PC-9 (cell line): ENCODE data around the gene ARHGEF7. TPM values are rescaled to one million over a fixed set of nuclear protein-coding genes. Genes with fewer than 3 reads are reported as not detected.

ENCODE experiments used
- BruUV-seq: library from RNA; stranded (reverse); fragments of 400-500 nt; replicated peaks from 2 replicates; lab custom pipeline; 2021; lab: Mats Ljungman, UMichigan
- CTCF ChIA-PET: fragments of 300-600 bp; sonication (Branson Sonifier 250); formaldehyde crosslinking; loops from one replicate; lab custom pipeline; 2022; ENCODE audit warnings: antibody characterized with exemption; lab: Charles Lee
- POLR2A ChIA-PET: fragments of 300-600 bp; sonication (Branson Sonifier 250); formaldehyde crosslinking; loops from one replicate; lab custom pipeline; 2022; ENCODE audit warnings: antibody characterized with exemption; ENCODE audit not compliant: unreplicated experiment; lab: Charles Lee
- DNase-seq, 2 experiments: peaks; one replicate each; pipeline versions ENCODE4 v3.0.0 to v3.0.0-alpha.2; 2015 to 2022; ENCODE audit warnings: mixed read lengths in 1 of 2
- H2AFZ ChIP-seq: fragments of 200-600 bp; sonication (generic); 2 replicates; pipeline ENCODE4 v1.8.1; 2017; ENCODE audit warnings: antibody characterized with exemption
- H3F3A ChIP-seq: fragments of 200-600 bp; sonication (generic); 2 replicates; pipeline ENCODE4 v1.8.1; 2017; ENCODE audit warnings: antibody characterized with exemption, mild to moderate bottlenecking, low read depth; ENCODE audit not compliant: insufficient read depth
- H3K27ac ChIP-seq: fragments of 200-600 bp; sonication (generic); 2 replicates; pipeline ENCODE4 v1.6.1; 2016; ENCODE audit warnings: mixed run types
- H3K27me3 ChIP-seq: fragments of 200-600 bp; sonication (generic); 2 replicates; pipeline ENCODE4 v1.6.1; 2016; ENCODE audit warnings: low read depth, mixed run types; ENCODE audit not compliant: insufficient read depth
- H3K36me3 ChIP-seq: fragments of 200-600 bp; sonication (generic); 2 replicates; pipeline ENCODE4 v1.6.1; 2016; ENCODE audit warnings: low read depth, mixed run types
- H3K4me1 ChIP-seq: fragments of 200-600 bp; sonication (generic); replicated peaks from 2 replicates; pipeline ENCODE4 v1.6.1; 2016; ENCODE audit warnings: mixed run types; ENCODE audit not compliant: insufficient read depth
- H3K4me2 ChIP-seq: fragments of 200-600 bp; sonication (generic); 2 replicates; pipeline ENCODE4 v1.6.1; 2017; ENCODE audit warnings: mixed run types
- H3K4me3 ChIP-seq: fragments of 200-600 bp; sonication (generic); 2 replicates; pipeline ENCODE4 v1.6.1; 2016; ENCODE audit warnings: mixed run types
- H3K79me2 ChIP-seq: fragments of 200-600 bp; sonication (generic); 2 replicates; pipeline ENCODE4 v1.6.1; 2017; ENCODE audit warnings: low read depth, mixed run types
- H3K9me2 ChIP-seq: fragments of 200-600 bp; sonication (generic); 2 replicates; pipeline ENCODE4 v1.8.1; 2017; ENCODE audit warnings: mild to moderate bottlenecking; ENCODE audit not compliant: insufficient read depth
- H3K9me3 ChIP-seq: fragments of 200-600 bp; sonication (generic); 2 replicates; pipeline ENCODE4 v1.8.1; 2016; ENCODE audit warnings: low read depth; ENCODE audit not compliant: insufficient read depth
- H4K20me1 ChIP-seq: fragments of 200-600 bp; sonication (generic); 2 replicates; pipeline ENCODE4 v1.8.1; 2017; ENCODE audit not compliant: insufficient read depth
- CTCF ChIP-seq: fragments of 200-600 bp; sonication (generic); conservative IDR thresholded peaks from 2 replicates; pipeline ENCODE4 v1.6.1; 2017; ENCODE audit warnings: mixed run types, antibody characterized with exemption, mild to moderate bottlenecking, moderate library complexity
- EZH2 ChIP-seq: fragments of 200-600 bp; sonication (generic); IDR thresholded peaks from 2 replicates; pipeline ENCODE4 v1.8.0; 2017; ENCODE audit warnings: antibody characterized with exemption, low read depth
- intact Hi-C: fragments of 100-400 bp; cut with micrococcal nuclease; formaldehyde crosslinking; loops from one replicate; pipeline ENCODE4 v1.10.0; 2022; ENCODE audit not compliant: unreplicated experiment
- total RNA-seq: library from RNA; stranded (reverse); gene quantifications from 2 replicates; pipeline ENCODE4 v1.2.3, GENCODE V29; 2021

Gene ARHGEF7
- total RNA-seq, 1 experiment from 2014 or later, result 37.0 TPM

- intact Hi-C loops, result no loop called here
- Histone ChIP-seq H3F3A (no peaks in the 10 kb centered on the region), H3K27me3 (no peaks in the 10 kb centered on the region), H2AFZ (no peak overlapping the region), H3K36me3 (0 out of 2 replicates have a peak, but pooled peaks cover 3% of the 10 kb centered on the region), H3K4me3 (no peak overlapping the region), H3K27ac (no peak overlapping the region), H3K4me2 (no peak overlapping the region), H3K79me2 (no peaks in the 10 kb centered on the region), H3K9me2 (no peaks in the 10 kb centered on the region), H4K20me1 (peaks cover 22% of the 10 kb centered on the region), H3K9me3 (no peaks in the 10 kb centered on the region), H3K4me1 (no peaks in the 10 kb centered on the region)
- TF ChIP-seq EZH2, result no peak
- TF ChIP-seq CTCF, result no peak
- ChIA-PET CTCF (no interaction called here), POLR2A (no interaction called here)
- BruUV-seq, result no TSS peak
- no peak for DNase-seq
These were observed 115.3 kb downstream of the ARHGEF7 start for GRCh38 chr13:111230385-111230930.

DNA sequence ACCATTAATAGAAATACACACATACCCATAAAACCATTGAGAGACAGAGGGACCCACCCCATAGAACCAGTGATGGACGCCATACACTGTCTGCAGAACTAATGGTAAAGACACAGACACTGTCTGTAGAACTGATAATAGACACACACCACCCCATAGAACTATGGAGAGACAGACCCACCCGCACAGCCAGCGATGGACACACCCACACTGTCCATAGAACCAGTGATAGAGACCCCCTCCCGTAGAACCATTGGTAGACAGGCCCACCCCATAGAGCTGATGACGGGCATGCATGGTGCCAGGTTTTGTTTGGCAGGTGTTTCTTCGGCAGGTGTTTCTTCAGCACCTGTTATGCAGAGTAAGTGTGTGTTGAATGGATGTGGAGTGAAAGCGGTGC, 117.1 kb downstream of the ARHGEF7 start:
- Histone ChIP-seq H3K9me3 (no peaks in the 10 kb centered on the region), H3K79me2 (no peaks in the 10 kb centered on the region), H3K27me3 (no peaks in the 10 kb centered on the region), H3K4me1 (no peaks in the 10 kb centered on the region), H3K36me3 (0 out of 2 replicates have a peak, but pooled peaks cover 3% of the 10 kb centered on the region), H3K4me2 (no peak overlapping the region), H4K20me1 (peaks cover 14% of the 10 kb centered on the region; the same call in 1 of the 2 replicates), H2AFZ (no peak overlapping the region), H3K9me2 (no peaks in the 10 kb centered on the region), H3K4me3 (no peak overlapping the region), H3F3A (no peaks in the 10 kb centered on the region), H3K27ac (no peak overlapping the region)
- intact Hi-C loops, result no loop called here
- DNase-seq, result no peak
- ChIA-PET POLR2A (no interaction called here), CTCF (no interaction called here)
- no TSS peak for BruUV-seq
- TF ChIP-seq EZH2, result no peak
- TF ChIP-seq CTCF, result no peak

DNA sequence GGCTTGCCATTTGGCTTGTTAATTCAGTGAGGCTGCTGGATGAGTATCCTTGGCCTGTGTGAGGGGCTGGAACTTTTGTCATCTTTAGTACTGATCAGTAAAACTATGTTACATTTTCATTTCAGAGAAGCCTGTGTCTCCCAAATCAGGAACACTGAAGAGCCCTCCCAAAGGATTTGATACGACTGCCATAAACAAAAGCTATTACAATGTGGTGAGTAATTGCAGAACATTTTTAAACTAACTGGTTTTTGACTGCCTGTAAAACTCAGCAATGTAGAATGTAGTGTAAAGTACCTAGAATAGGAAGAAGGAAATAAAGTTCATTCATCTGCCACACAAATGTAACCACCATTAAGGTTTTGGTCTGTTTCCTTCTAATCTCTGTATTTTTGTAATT, 118.0 kb downstream of the ARHGEF7 start:
- DNase-seq, result no peak
- TF ChIP-seq CTCF (no peak), EZH2 (no peak)
- intact Hi-C loops, result no loop called here
- no peak overlapping the region for H2AFZ ChIP-seq
- no peaks in the 10 kb centered on the region for H3F3A ChIP-seq
- H3K27me3 ChIP-seq, result no peaks in the 10 kb centered on the region
- peaks cover 14% of the 10 kb centered on the region; the same call in 1 of the 2 replicates for H4K20me1 ChIP-seq
- POLR2A ChIA-PET, result no interaction called here
- CTCF ChIA-PET, result no interaction called here
- no TSS peak for BruUV-seq
- H3K4me2 ChIP-seq, result no peak overlapping the region
- no peaks in the 10 kb centered on the region for H3K9me2 ChIP-seq
- no peaks in the 10 kb centered on the region for H3K4me1 ChIP-seq
- H3K4me3 ChIP-seq, result no peak overlapping the region
- no peaks in the 10 kb centered on the region for H3K9me3 ChIP-seq
- no peaks in the 10 kb centered on the region for H3K79me2 ChIP-seq
- 0 out of 2 replicates have a peak, but pooled peaks cover 3% of the 10 kb centered on the region for H3K36me3 ChIP-seq
- no peak overlapping the region for H3K27ac ChIP-seq
